ENCODE results near the gene PANX3.
A peak's percentile ranks its signal among the peaks of the same experiment; 100 is the strongest.

PANX3 gene

DNA sequence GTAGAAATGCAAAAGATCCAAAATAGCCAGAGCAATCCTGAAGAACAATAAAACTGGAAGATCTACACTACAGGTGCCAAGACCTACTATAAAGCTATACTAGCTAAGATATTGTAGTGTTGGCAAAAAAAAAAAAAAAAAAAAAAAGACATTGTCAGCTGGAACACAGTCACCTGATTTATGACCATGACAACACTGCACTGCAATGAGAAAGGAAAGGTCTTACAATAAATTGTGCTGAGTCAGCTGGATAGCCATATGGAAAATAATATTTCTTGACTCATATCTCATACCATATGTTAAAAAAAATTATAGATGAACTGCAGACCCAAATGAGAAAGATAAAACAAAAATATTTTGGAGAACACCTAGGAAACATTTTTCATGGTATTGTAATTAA lies 3.1 kb upstream of the PANX3 start:
- H3K18ac ChIP-seq (ENCODE audit: low read length), result no peak overlapping the region
- no peaks in the 10 kb centered on the region for H3K4me1 ChIP-seq (ENCODE audit: control insufficient read depth, low read depth, low read length)
- no peak overlapping the region for H3K9ac ChIP-seq (ENCODE audit: low read length)
- H2BK15ac ChIP-seq (replicated peaks; ENCODE audit: low read depth), result no peak overlapping the region
- DNase-seq, result no peak
- H3K36me3 ChIP-seq (ENCODE audit: control insufficient read depth, insufficient read depth, low read length), result no peaks in the 10 kb centered on the region
- H2BK120ac ChIP-seq (ENCODE audit: low read depth, low read length), result no peak overlapping the region
- H3K4me3 ChIP-seq (ENCODE audit: low read length), result no peak overlapping the region
- no peaks in the 10 kb centered on the region for H3K79me2 ChIP-seq (ENCODE audit: control insufficient read depth, insufficient read depth, low read length)
- H3K27ac ChIP-seq (ENCODE audit: low read depth, low read length), result no peak overlapping the region
- no peaks in the 10 kb centered on the region for H3K27me3 ChIP-seq (ENCODE audit: insufficient read depth, low read length, poor library complexity)
- H2BK5ac ChIP-seq (ENCODE audit: low read length), result no peak overlapping the region
- no peak overlapping the region for H4K8ac ChIP-seq (ENCODE audit: low read depth, low read length)
- no peak overlapping the region for H3K4me2 ChIP-seq (ENCODE audit: low read length)
- H3K4ac ChIP-seq (ENCODE audit: low read depth, low read length), result no peak overlapping the region
- no peak overlapping the region for H4K5ac ChIP-seq (ENCODE audit: low read length)
- H3K79me1 ChIP-seq (ENCODE audit: low read length), result no peaks in the 10 kb centered on the region
- H2AK5ac ChIP-seq (ENCODE audit: low read length), result no peak overlapping the region
- H3K23ac ChIP-seq (ENCODE audit: low read length), result no peak overlapping the region
- H3K56ac ChIP-seq (ENCODE audit: low read length), result no peak overlapping the region

- no peaks in the 10 kb centered on the region for H3K36me3 ChIP-seq (ENCODE audit: control insufficient read depth, insufficient read depth, low read length)
- H3K23ac ChIP-seq (ENCODE audit: low read length), result no peak overlapping the region
- H2AK5ac ChIP-seq (ENCODE audit: low read length), result no peak overlapping the region
- no peak overlapping the region for H3K4me2 ChIP-seq (ENCODE audit: low read length)
- no peaks in the 10 kb centered on the region for H3K79me1 ChIP-seq (ENCODE audit: low read length)
- no peaks in the 10 kb centered on the region for H3K4me1 ChIP-seq (ENCODE audit: control insufficient read depth, low read depth, low read length)
- no CpG with 5 or more reads among the region's 2 CpGs for WGBS (ENCODE audit: extremely low coverage, insufficient coverage, low lambda C conversion rate)
- no peak overlapping the region for H4K5ac ChIP-seq (ENCODE audit: low read length)
- no peak overlapping the region for H2BK5ac ChIP-seq (ENCODE audit: low read length)
- no peak overlapping the region for H3K56ac ChIP-seq (ENCODE audit: low read length)
- H3K27me3 ChIP-seq (ENCODE audit: insufficient read depth, low read length, poor library complexity), result no peaks in the 10 kb centered on the region
- H3K79me2 ChIP-seq (ENCODE audit: control insufficient read depth, insufficient read depth, low read length), result no peaks in the 10 kb centered on the region
- DNase-seq, result no peak
- no peak overlapping the region for H4K8ac ChIP-seq (ENCODE audit: low read depth, low read length)
- no peak overlapping the region for H3K18ac ChIP-seq (ENCODE audit: low read length)
- no peak overlapping the region for H3K27ac ChIP-seq (ENCODE audit: low read depth, low read length)
- H3K9ac ChIP-seq (ENCODE audit: low read length), result no peak overlapping the region
- H3K4ac ChIP-seq (ENCODE audit: low read depth, low read length), result no peak overlapping the region
- H3K4me3 ChIP-seq (ENCODE audit: low read length), result no peak overlapping the region
- H2BK120ac ChIP-seq (ENCODE audit: low read depth, low read length), result no peak overlapping the region
- no peak overlapping the region for H2BK15ac ChIP-seq (replicated peaks; ENCODE audit: low read depth)
Measured at GRCh38 chr11:124610295-124610694, 933 bp upstream of the PANX3 start.

GRCh38 chr11:124612045-124612444 lies 817 bp downstream of the PANX3 start:
- Histone ChIP-seq H3K18ac (ENCODE audit: low read length) (no peak overlapping the region), H3K4ac (ENCODE audit: low read depth, low read length) (no peak overlapping the region), H3K23ac (ENCODE audit: low read length) (no peak overlapping the region), H4K5ac (ENCODE audit: low read length) (no peak overlapping the region), H3K56ac (ENCODE audit: low read length) (no peak overlapping the region), H3K27me3 (ENCODE audit: insufficient read depth, low read length, poor library complexity) (no peaks in the 10 kb centered on the region), H3K4me3 (ENCODE audit: low read length) (no peak overlapping the region), H3K4me2 (ENCODE audit: low read length) (no peak overlapping the region), H4K8ac (ENCODE audit: low read depth, low read length) (no peak overlapping the region), H3K79me1 (ENCODE audit: low read length) (no peaks in the 10 kb centered on the region), H2AK5ac (ENCODE audit: low read length) (no peak overlapping the region), H2BK120ac (ENCODE audit: low read depth, low read length) (no peak overlapping the region), H3K27ac (ENCODE audit: low read depth, low read length) (no peak overlapping the region), H2BK5ac (ENCODE audit: low read length) (no peak overlapping the region), H3K9ac (ENCODE audit: low read length) (no peak overlapping the region), H3K79me2 (ENCODE audit: control insufficient read depth, insufficient read depth, low read length) (no peaks in the 10 kb centered on the region), H3K4me1 (ENCODE audit: control insufficient read depth, low read depth, low read length) (no peaks in the 10 kb centered on the region), H2BK15ac (replicated peaks; ENCODE audit: low read depth) (no peak overlapping the region), H3K36me3 (ENCODE audit: control insufficient read depth, insufficient read depth, low read length) (no peaks in the 10 kb centered on the region)
- no CpG with 5 or more reads among the region's 3 CpGs for WGBS (ENCODE audit: extremely low coverage, insufficient coverage, low lambda C conversion rate)
- no peak for DNase-seq

DNA sequence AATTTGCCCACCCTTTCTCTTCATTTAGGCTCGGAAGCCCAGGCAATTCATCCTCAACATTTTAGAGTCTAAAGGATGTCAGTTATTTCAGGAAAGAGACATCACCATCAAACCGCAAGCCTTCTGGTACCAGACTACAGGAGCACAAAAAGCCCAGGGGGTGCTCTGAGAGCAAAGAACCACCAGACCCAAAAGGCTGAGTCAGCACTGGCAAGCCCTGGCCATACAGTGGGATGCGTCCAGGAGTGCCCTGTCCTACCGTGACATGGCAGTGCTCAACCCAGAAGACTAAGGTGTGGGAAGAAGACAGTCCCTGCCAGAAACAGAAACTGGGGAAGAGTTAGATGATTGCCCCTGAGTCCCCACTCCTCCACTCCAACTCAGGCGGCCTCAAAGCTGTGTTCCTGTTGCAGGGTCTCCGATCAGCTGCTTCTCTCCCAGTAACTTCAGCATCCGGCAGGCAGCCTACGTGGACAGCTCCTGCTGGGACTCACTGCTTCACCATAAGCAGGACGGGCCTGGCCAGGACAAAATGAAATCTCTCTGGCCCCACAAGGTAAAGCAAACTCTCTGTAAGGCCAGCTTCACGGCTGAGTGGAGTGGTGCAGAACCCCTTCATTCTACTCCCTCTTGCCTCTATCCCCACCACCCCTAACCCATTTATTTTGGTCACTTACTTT lies 1.5 kb downstream of the PANX3 start:
- no peaks in the 10 kb centered on the region for H3K27me3 ChIP-seq (ENCODE audit: insufficient read depth, low read length, poor library complexity)
- no peak overlapping the region for H2BK120ac ChIP-seq (ENCODE audit: low read depth, low read length)
- no peak overlapping the region for H3K56ac ChIP-seq (ENCODE audit: low read length)
- no peak overlapping the region for H3K9ac ChIP-seq (ENCODE audit: low read length)
- H3K4me3 ChIP-seq (ENCODE audit: low read length), result no peak overlapping the region
- H3K4me1 ChIP-seq (ENCODE audit: control insufficient read depth, low read depth, low read length), result no peaks in the 10 kb centered on the region
- H2BK15ac ChIP-seq (replicated peaks; ENCODE audit: low read depth), result no peak overlapping the region
- no peak overlapping the region for H3K4ac ChIP-seq (ENCODE audit: low read depth, low read length)
- H3K36me3 ChIP-seq (ENCODE audit: control insufficient read depth, insufficient read depth, low read length), result no peaks in the 10 kb centered on the region
- no peak overlapping the region for H2AK5ac ChIP-seq (ENCODE audit: low read length)
- H3K4me2 ChIP-seq (ENCODE audit: low read length), result no peak overlapping the region
- no peak overlapping the region for H3K18ac ChIP-seq (ENCODE audit: low read length)
- H3K79me1 ChIP-seq (ENCODE audit: low read length), result no peaks in the 10 kb centered on the region
- H2BK5ac ChIP-seq (ENCODE audit: low read length), result no peak overlapping the region
- WGBS (ENCODE audit: extremely low coverage, insufficient coverage, low lambda C conversion rate), result no CpG with 5 or more reads among the region's 10 CpGs
- no peak overlapping the region for H4K8ac ChIP-seq (ENCODE audit: low read depth, low read length)
- peak; percentile 14 for DNase-seq
- no peaks in the 10 kb centered on the region for H3K79me2 ChIP-seq (ENCODE audit: control insufficient read depth, insufficient read depth, low read length)
- H4K5ac ChIP-seq (ENCODE audit: low read length), result no peak overlapping the region
- no peak overlapping the region for H3K23ac ChIP-seq (ENCODE audit: low read length)
- H3K27ac ChIP-seq (ENCODE audit: low read depth, low read length), result no peak overlapping the region

- H4K5ac ChIP-seq (ENCODE audit: low read length), result no peak overlapping the region
- H2BK120ac ChIP-seq (ENCODE audit: low read depth, low read length), result no peak overlapping the region
- no CpG with 5 or more reads among the region's 5 CpGs for whole genome bisulfite sequencing (ENCODE audit: extremely low coverage, insufficient coverage, low lambda C conversion rate)
- H3K18ac ChIP-seq (ENCODE audit: low read length), result no peak overlapping the region
- peaks cover 5% of the 10 kb centered on the region for H3K79me1 ChIP-seq (ENCODE audit: low read length)
- H2BK15ac ChIP-seq (replicated peaks; ENCODE audit: low read depth), result no peak overlapping the region
- H2AK5ac ChIP-seq (ENCODE audit: low read length), result no peak overlapping the region
- no peaks in the 10 kb centered on the region for H3K36me3 ChIP-seq (ENCODE audit: control insufficient read depth, insufficient read depth, low read length)
- no peak overlapping the region for H3K56ac ChIP-seq (ENCODE audit: low read length)
- H3K4me1 ChIP-seq (ENCODE audit: control insufficient read depth, low read depth, low read length), result peaks cover 2% of the 10 kb centered on the region
- H3K27ac ChIP-seq (ENCODE audit: low read depth, low read length), result no peak overlapping the region
- no peak overlapping the region for H3K4me2 ChIP-seq (ENCODE audit: low read length)
- H3K4me3 ChIP-seq (ENCODE audit: low read length), result no peak overlapping the region
- peaks cover 8% of the 10 kb centered on the region for H3K79me2 ChIP-seq (ENCODE audit: control insufficient read depth, insufficient read depth, low read length)
- no peak overlapping the region for H3K23ac ChIP-seq (ENCODE audit: low read length)
- H3K27me3 ChIP-seq (ENCODE audit: insufficient read depth, low read length, poor library complexity), result peaks cover 3% of the 10 kb centered on the region
- no peak overlapping the region for H4K8ac ChIP-seq (ENCODE audit: low read depth, low read length)
- H2BK5ac ChIP-seq (ENCODE audit: low read length), result no peak overlapping the region
- DNase-seq, result no peak
- H3K4ac ChIP-seq (ENCODE audit: low read depth, low read length), result no peak overlapping the region
- H3K9ac ChIP-seq (ENCODE audit: low read length), result no peak overlapping the region
Measured at GRCh38 chr11:124618863-124619262, 7.6 kb downstream of the PANX3 start.

Data from mesendoderm (in vitro differentiated cells).